HCT116 (cell line): ENCODE results near the gene FHOD1. TPM values are rescaled to one million over a fixed set of nuclear protein-coding genes. Genes with fewer than 3 reads are reported as not detected.
A peak's percentile ranks its signal among the peaks of the same experiment; 100 is the strongest.

Experiments
- ATAC-seq: fragments of 200-7000 bp; cut with Tn5 transposase; 2 replicates; pipeline ENCODE4 v1.9.1; 2020; ENCODE audit warnings: mild to moderate bottlenecking, moderate library complexity
- BruUV-seq: library from RNA; stranded (reverse); fragments of 400-500 nt; replicated peaks from 2 replicates; lab custom pipeline; 2021; lab: Mats Ljungman, UMichigan
- CTCF ChIA-PET: fragments of 300-600 bp; sonication (Branson Sonifier 250); formaldehyde crosslinking; loops from one replicate; lab custom pipeline; 2021; ENCODE audit warnings: antibody characterized with exemption; lab: Charles Lee
- POLR2A ChIA-PET: fragments of 300-600, 350-600 bp; sonication (Branson Sonifier 250); formaldehyde crosslinking; loops from one replicate; lab custom pipeline; 2021; ENCODE audit warnings: antibody characterized with exemption; lab: Charles Lee
- RAD21 ChIA-PET, 2 experiments: fragments of 300-600 bp; sonication (Branson Sonifier 250); formaldehyde crosslinking; loops; one replicate each; lab custom pipeline; 2023; ENCODE audit warnings: low total read pairs in 2 of 2; ENCODE audit not compliant: uncharacterized antibody in 2 of 2, unreplicated experiment in 2 of 2, low non-redundant PET in 1 of 2; lab: Charles Lee
- DNase-seq: peaks from one replicate; pipeline ENCODE4 v3.0.0-alpha.2; 2010; ENCODE audit warnings: low read depth, low spot score
- H2AFZ ChIP-seq: fragments of 200-600 bp; shearing (Covaris generic), sonication (generic); 2 replicates; pipeline ENCODE4 v1.6.1; 2017; ENCODE audit warnings: low read depth, mixed run types, mixed read lengths, antibody characterized with exemption, low read length; ENCODE audit not compliant: poor library complexity, severe bottlenecking
- H3K27ac ChIP-seq: 2 replicates; pipeline ENCODE4 v1.5.1; 2012; ENCODE audit warnings: low read depth, low read length
- H3K27me3 ChIP-seq: fragments of 200-600 bp; sonication (generic); 2 replicates; pipeline ENCODE4 v1.6.1; 2016; ENCODE audit warnings: mixed run types, low read length, mixed read lengths; ENCODE audit not compliant: insufficient read depth
- H3K36me3 ChIP-seq, 2 experiments: fragments of 200-500 bp in 1 of 2; fragments of 200-600 bp in 1 of 2; sonication (Bioruptor generic) in 1 of 2; sonication (generic) in 1 of 2; 2 replicates each; pipeline versions ENCODE4 v1.5.1 to v1.6.1; 2014 to 2016; ENCODE audit warnings: low read length in 2 of 2, inconsistent platforms in 1 of 2, mixed read lengths in 1 of 2, mixed run types in 1 of 2; ENCODE audit not compliant: insufficient read depth in 2 of 2, control insufficient read depth in 1 of 2
- H3K4me1 ChIP-seq, 2 experiments: fragments of 200-600 bp in 1 of 2; sonication (generic) in 1 of 2; 2 replicates each; pipeline versions ENCODE4 v1.5.1 to v1.6.1; 2012 to 2017; ENCODE audit warnings: low read length in 2 of 2, inconsistent platforms in 1 of 2, mild to moderate bottlenecking in 1 of 2, mixed read lengths in 1 of 2, mixed run types in 1 of 2, moderate library complexity in 1 of 2; ENCODE audit not compliant: insufficient read depth in 2 of 2, control insufficient read depth in 1 of 2
- H3K4me2 ChIP-seq: fragments of 200-600 bp; sonication (generic); 2 replicates; pipeline ENCODE4 v1.6.1; 2017; ENCODE audit warnings: mixed run types, low read length, mixed read lengths
- H3K4me3 ChIP-seq, 2 experiments: fragments of 200-600 bp in 1 of 2; sonication (generic) in 1 of 2; replicated peaks in 1 of 2; 2 replicates each; pipeline ENCODE4 v1.5.1; 2011 to 2016; ENCODE audit warnings: low read length in 2 of 2, control low read depth in 1 of 2, low read depth in 1 of 2, mild to moderate bottlenecking in 1 of 2, mixed read lengths in 1 of 2, mixed run types in 1 of 2
- H3K79me2 ChIP-seq: fragments of 200-600 bp; sonication (generic); 2 replicates; pipeline ENCODE4 v1.6.1; 2017; ENCODE audit warnings: mild to moderate bottlenecking, mixed run types, low read length, moderate library complexity, mixed read lengths; ENCODE audit not compliant: insufficient read depth
- H3K9ac ChIP-seq: fragments of 200-600 bp; sonication (generic); 2 replicates; pipeline ENCODE4 v1.6.1; 2016; ENCODE audit warnings: low read length, mixed read lengths
- H3K9me2 ChIP-seq: fragments of 200-600 bp; sonication (generic), shearing (Covaris generic); 2 replicates; pipeline ENCODE4 v1.6.1; 2017; ENCODE audit warnings: mixed run types, mild to moderate bottlenecking, moderate library complexity; ENCODE audit not compliant: insufficient read depth
- H3K9me3 ChIP-seq, 2 experiments: fragments of 200-500 bp in 1 of 2; fragments of 200-600 bp in 1 of 2; sonication (Bioruptor generic) in 1 of 2; sonication (generic) in 1 of 2; 2 replicates each; pipeline ENCODE4 v1.6.1; 2014 to 2017; ENCODE audit warnings: low read length in 2 of 2, mixed read lengths in 2 of 2, inconsistent platforms in 1 of 2, low read depth in 1 of 2, mild to moderate bottlenecking in 1 of 2, mixed run types in 1 of 2, moderate library complexity in 1 of 2; ENCODE audit not compliant: control insufficient read depth in 1 of 2, insufficient read depth in 1 of 2
- H4K20me1 ChIP-seq: fragments of 200-600 bp; sonication (generic), shearing (Covaris generic); 2 replicates; pipeline ENCODE4 v1.6.1; 2017; ENCODE audit warnings: mixed run types, mild to moderate bottlenecking, moderate library complexity; ENCODE audit not compliant: insufficient read depth
- CBX3 ChIP-seq: IDR thresholded peaks from 2 replicates; pipeline ENCODE4 v1.6.1; 2012; ENCODE audit warnings: low read depth
- EGR1 ChIP-seq: IDR thresholded peaks from 2 replicates; pipeline ENCODE4 v1.6.1; 2012; ENCODE audit warnings: low read depth
- ELF1 ChIP-seq: IDR thresholded peaks from 2 replicates; pipeline ENCODE4 v1.6.1; 2012; ENCODE audit warnings: low read depth, borderline replicate concordance
- EZH2 ChIP-seq: fragments of 200-600 bp; sonication (generic); IDR thresholded peaks from 2 replicates; pipeline ENCODE4 v1.6.1; 2017; ENCODE audit warnings: antibody characterized with exemption, mixed run types
- FOSL1 ChIP-seq: IDR thresholded peaks from 2 replicates; pipeline ENCODE4 v1.6.1; 2012; ENCODE audit warnings: low read depth
- POLR2A ChIP-seq: IDR thresholded peaks from 2 replicates; pipeline ENCODE4 v1.7.0; 2011; ENCODE audit warnings: borderline replicate concordance; ENCODE audit not compliant: insufficient read depth, insufficient read length; ENCODE audit errors: extremely low read depth
- SP1 ChIP-seq: IDR thresholded peaks from 2 replicates; pipeline ENCODE4 v1.6.1; 2012; ENCODE audit warnings: low read depth
- YY1 ChIP-seq: IDR thresholded peaks from 2 replicates; pipeline ENCODE4 v1.6.1; 2011; ENCODE audit warnings: low read length, low read depth, moderate library complexity, mild to moderate bottlenecking; ENCODE audit not compliant: insufficient replicate concordance; ENCODE audit errors: extremely low read depth
- ZNF274 ChIP-seq: fragments of 200-500 bp; sonication (Bioruptor generic); IDR thresholded peaks from 2 replicates; pipeline ENCODE4 v1.6.1; 2014; ENCODE audit warnings: mild to moderate bottlenecking, low read depth, low read length, inconsistent platforms
- intact Hi-C: fragments of 100-400 bp; cut with micrococcal nuclease; formaldehyde crosslinking; loops from 2 replicates; pipeline ENCODE4 v1.10.0; 2022
- total RNA-seq: library from RNA; stranded (reverse); gene quantifications from one replicate; pipeline ENCODE4 v1.2.1, GENCODE V29; 2021; ENCODE audit not compliant: unreplicated experiment
- TF ChIP-seq, protein P1 (sequence below): IDR thresholded peaks from 2 replicates; pipeline ENCODE4 v1.6.1; 2011; ENCODE audit warnings: mild to moderate bottlenecking, low read length, moderate library complexity; ENCODE audit not compliant: insufficient replicate concordance; ENCODE audit errors: extremely low read depth
- TF ChIP-seq, protein P2 (sequence below): IDR thresholded peaks from 2 replicates; pipeline ENCODE4 v1.6.1; 2012; ENCODE audit warnings: low read depth
- TF ChIP-seq, protein P3 (sequence below): IDR thresholded peaks from 2 replicates; pipeline ENCODE4 v1.6.1; 2012
- TF ChIP-seq, protein P4 (sequence below): IDR thresholded peaks from 2 replicates; pipeline ENCODE4 v1.6.1; 2012

FHOD1 gene
- total RNA-seq, 1 experiment from 2014 or later = 69.2 TPM

DNA sequence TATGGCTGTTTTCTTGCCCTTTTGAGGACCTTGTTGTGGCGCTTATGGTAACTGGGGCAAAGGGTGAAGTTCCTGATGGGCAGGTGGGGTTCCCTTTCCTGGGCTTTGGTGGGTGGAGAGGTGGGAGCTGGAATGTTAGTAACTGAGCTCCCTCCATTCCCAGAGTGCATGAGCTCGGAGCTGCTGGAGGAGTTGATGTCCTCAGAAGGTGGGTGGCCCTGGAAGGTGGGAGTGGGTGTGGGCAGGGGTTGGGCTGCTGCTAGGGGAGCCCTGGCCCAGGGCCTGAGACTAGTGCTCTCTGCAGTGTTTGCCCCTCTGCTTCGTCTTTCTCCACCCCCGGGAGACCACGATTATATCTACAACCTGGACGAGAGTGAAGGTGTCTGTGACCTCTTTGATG lies 49.6 kb downstream of the FHOD1 start:
- POLR2A ChIA-PET = interaction anchor here (1.0 to 2.3 kb wide), 5 partner anchors 10 to 50 kb away, joined by 3 to 11 read pairs (median 8); partner anchors contain the start of genes FHOD1, NOL3 and TMEM208
- H3K27ac ChIP-seq = peak overlapping the region; percentile 99
- H3K4me1 ChIP-seq = peaks cover 22 to 47% of the 10 kb centered on the region in 2 experiments
- no peak for TF ChIP-seq CBX3
- TF ChIP-seq FOSL1 = no peak
- no peak for TF ChIP-seq YY1
- TF ChIP-seq EZH2 = no peak
- TF ChIP-seq SP1 = no peak
- no peak for TF ChIP-seq EGR1
- TF ChIP-seq, protein P1, sequence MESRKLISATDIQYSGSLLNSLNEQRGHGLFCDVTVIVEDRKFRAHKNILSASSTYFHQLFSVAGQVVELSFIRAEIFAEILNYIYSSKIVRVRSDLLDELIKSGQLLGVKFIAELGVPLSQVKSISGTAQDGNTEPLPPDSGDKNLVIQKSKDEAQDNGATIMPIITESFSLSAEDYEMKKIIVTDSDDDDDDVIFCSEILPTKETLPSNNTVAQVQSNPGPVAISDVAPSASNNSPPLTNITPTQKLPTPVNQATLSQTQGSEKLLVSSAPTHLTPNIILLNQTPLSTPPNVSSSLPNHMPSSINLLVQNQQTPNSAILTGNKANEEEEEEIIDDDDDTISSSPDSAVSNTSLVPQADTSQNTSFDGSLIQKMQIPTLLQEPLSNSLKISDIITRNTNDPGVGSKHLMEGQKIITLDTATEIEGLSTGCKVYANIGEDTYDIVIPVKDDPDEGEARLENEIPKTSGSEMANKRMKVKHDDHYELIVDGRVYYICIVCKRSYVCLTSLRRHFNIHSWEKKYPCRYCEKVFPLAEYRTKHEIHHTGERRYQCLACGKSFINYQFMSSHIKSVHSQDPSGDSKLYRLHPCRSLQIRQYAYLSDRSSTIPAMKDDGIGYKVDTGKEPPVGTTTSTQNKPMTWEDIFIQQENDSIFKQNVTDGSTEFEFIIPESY = no peak
- TF ChIP-seq, protein P2, sequence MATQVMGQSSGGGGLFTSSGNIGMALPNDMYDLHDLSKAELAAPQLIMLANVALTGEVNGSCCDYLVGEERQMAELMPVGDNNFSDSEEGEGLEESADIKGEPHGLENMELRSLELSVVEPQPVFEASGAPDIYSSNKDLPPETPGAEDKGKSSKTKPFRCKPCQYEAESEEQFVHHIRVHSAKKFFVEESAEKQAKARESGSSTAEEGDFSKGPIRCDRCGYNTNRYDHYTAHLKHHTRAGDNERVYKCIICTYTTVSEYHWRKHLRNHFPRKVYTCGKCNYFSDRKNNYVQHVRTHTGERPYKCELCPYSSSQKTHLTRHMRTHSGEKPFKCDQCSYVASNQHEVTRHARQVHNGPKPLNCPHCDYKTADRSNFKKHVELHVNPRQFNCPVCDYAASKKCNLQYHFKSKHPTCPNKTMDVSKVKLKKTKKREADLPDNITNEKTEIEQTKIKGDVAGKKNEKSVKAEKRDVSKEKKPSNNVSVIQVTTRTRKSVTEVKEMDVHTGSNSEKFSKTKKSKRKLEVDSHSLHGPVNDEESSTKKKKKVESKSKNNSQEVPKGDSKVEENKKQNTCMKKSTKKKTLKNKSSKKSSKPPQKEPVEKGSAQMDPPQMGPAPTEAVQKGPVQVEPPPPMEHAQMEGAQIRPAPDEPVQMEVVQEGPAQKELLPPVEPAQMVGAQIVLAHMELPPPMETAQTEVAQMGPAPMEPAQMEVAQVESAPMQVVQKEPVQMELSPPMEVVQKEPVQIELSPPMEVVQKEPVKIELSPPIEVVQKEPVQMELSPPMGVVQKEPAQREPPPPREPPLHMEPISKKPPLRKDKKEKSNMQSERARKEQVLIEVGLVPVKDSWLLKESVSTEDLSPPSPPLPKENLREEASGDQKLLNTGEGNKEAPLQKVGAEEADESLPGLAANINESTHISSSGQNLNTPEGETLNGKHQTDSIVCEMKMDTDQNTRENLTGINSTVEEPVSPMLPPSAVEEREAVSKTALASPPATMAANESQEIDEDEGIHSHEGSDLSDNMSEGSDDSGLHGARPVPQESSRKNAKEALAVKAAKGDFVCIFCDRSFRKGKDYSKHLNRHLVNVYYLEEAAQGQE = no peak
- TF ChIP-seq ZNF274 = no peak
- TF ChIP-seq ELF1 = no peak
- no peak for TF ChIP-seq POLR2A
- TF ChIP-seq, protein P3, sequence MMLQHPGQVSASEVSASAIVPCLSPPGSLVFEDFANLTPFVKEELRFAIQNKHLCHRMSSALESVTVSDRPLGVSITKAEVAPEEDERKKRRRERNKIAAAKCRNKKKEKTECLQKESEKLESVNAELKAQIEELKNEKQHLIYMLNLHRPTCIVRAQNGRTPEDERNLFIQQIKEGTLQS = no peak
- TF ChIP-seq, protein P4, sequence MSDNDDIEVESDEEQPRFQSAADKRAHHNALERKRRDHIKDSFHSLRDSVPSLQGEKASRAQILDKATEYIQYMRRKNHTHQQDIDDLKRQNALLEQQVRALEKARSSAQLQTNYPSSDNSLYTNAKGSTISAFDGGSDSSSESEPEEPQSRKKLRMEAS = no peak
- H2AFZ ChIP-seq = no peak overlapping the region
- no peak overlapping the region for H3K4me3 ChIP-seq
- ATAC-seq = no peak
- H3K9ac ChIP-seq = no peak overlapping the region
- DNase-seq = no peak
- RAD21 ChIA-PET = no interaction called here
- no peaks in the 10 kb centered on the region for H3K27me3 ChIP-seq
- no TSS peak for BruUV-seq
- peak overlapping the region; percentile 97 for H3K4me2 ChIP-seq
- H3K9me2 ChIP-seq = no peaks in the 10 kb centered on the region
- CTCF ChIA-PET = interaction anchor here (0.9 to 2.3 kb wide), 28 partner anchors 9 to 302 kb away, joined by 3 to 14 read pairs (median 5); partner anchors contain the start of genes ATP6V0D1, CES3, FHOD1 and NOL3
- intact Hi-C loops = no loop called here
- no peaks in the 10 kb centered on the region for H3K9me3 ChIP-seq
- peaks cover 50% of the 10 kb centered on the region for H3K79me2 ChIP-seq
- peaks cover 34 to 53% of the 10 kb centered on the region in 2 experiments; a peak in 3 of 4 replicates for H3K36me3 ChIP-seq
- no peaks in the 10 kb centered on the region; the same call in 1 of the 2 replicates for H4K20me1 ChIP-seq
